ENCODE measurements around the gene SUN1.

- no peak for TF ChIP-seq CTCF (IDR thresholded peaks at IDR 0.05; ENCODE audit: low read depth, low read length)
- TF ChIP-seq MYC (IDR thresholded peaks at IDR 0.05; ENCODE audit: low read depth, low read length) = no peak
- TF ChIP-seq MAX (IDR thresholded peaks at IDR 0.05; ENCODE audit: low read depth, low read length) = no peak
- no peak for TF ChIP-seq POLR2A (IDR thresholded peaks at IDR 0.05; ENCODE audit: extremely low read depth, insufficient read length)
Observed at GRCh38 chr7:898460-898854, 66.2 kb downstream of the SUN1 start.

Measured in NB4 (cell line).